SHP77 treated with DMSO at 0.1 percent for 48 hours (cell line): ENCODE results near the gene SOX3.

Source experiments
- DNase-seq: peaks from one replicate; lab custom pipeline; 2025; lab: John Stamatoyannopoulos, UW

The SOX3 gene

DNA sequence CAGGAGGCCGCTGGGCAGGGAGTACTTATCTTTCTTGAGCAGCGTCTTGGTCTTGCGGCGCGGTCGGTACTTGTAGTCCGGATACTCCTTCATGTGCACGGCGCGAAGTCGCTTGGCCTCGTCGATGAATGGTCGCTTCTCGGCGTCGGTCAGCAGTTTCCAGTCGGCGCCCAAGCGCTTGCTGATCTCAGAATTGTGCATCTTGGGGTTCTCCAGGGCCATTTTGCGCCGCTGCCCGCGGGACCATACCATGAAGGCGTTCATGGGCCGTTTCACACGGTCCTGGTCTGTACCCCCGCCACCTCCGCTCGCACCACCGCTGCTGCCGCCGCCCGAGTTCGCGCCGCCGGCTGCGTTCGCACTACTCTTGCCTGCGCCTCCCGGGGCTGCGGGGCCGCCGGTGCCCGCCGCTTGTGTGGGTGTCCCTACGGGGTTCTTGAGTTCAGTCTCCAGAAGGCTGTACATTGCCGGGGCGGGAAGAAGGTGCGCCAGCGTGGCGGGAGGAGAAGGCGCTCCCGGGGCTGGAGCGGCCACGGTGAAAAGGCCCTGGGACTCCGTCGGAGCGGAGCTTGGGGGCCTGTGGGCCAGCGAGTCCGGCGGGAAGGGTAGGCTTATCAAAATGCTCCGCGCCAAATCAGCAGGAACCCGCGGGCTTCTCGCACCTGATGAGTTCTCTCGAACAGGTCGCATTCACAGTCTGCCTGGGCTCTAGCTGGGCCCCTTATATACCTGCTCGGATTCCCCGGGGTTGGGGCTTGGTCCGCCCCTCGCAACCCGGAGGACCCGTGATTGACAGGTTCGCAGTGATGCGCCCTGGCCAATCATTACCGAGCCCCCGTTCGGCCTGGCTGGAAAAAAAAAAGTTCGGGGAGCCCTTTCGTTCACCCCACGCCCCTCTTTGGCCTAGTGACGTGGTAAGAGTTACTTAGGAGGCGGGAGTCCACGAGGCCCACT is at the start of gene SOX3:
TSS of gene SOX3 (minus strand) at position 699 of the 954 bp plus-strand sequence. CDS start at position 690, 9 bp downstream.
- DNase-seq, result no peak

DNA sequence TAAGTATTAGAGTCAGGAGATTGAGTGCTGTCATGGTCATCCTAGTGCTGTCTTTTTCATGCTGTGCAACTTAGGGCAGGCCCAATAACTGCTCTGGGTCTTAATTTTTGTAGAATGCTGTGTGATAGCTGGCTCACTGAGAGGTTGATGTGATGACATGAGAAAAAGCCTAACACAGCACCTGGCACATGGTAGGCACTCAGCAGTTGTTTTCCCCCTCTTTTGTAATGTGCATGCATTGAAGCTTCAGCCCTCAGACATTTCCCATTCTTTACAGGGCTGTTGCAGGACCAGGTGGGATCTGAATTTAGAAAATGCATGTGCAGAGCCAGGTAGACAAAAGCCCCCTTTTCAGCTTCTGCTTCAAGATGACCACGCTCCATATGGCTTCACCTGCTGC is 44.1 kb upstream of the SOX3 start:
- DNase-seq, result no peak

DNA sequence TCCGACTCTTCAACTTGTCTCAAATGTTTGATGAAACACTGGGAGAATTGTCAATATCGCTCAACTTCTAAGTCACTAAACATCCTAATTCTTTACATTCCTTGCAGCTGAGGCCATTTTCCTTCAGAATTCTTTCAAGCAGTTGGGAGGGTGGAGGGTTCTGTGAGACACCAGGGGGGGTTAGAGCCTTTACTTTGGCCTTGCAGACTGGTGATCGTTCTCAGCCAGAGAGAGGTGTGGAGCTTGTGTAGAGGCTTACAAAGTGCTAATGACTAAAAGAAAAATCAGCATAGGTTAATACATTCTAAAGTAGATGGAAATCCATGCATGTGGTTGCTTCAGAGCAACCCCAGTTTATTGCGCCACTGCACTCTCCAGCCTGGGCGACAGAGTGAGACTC is 21.3 kb upstream of the SOX3 start:
- DNase-seq, result no peak

DNA sequence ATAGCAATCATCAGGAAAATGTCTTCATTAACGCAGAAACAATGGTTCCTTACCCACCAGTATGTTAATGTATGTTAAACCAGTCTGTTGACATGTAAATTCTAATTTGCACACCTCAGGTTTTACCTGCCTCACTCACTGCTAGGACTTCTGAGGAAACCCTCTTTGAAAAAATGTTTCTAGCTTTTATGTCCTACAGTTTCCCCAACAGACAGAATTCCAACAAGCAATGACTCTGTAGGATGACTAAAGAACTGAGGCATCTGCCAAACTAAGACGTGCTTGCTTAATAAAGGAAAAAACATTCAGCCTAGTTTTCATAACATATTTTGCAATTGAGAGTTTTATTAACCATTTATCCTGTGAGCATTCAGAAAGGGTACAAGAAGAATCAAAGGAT is 20.6 kb upstream of the SOX3 start:
- no peak for DNase-seq

DNA sequence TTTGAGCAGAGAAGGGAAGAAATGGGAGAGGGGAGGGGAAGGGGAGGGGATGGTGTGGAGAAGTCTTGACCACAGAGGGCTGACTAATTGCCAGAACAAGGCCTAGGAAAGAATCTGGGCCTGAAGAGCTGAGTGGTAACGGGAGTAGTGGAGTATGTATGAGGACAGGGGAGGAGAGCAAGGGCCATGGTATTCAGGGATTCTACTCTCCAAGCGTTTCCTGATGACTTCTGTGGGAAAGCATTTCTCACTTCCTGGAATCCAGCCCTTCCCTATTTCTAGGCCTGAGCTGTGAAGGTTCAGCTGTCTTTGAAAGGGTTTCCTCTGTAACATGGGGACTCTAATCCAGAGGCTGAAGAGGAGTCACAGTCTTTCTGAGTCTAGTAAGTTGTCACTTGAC is 19.7 kb upstream of the SOX3 start:
- DNase-seq, result no peak

GRCh38 chrX:140521393-140521792 is 16.5 kb upstream of the SOX3 start:
- DNase-seq, result no peak

GRCh38 chrX:140514554-140514953 is 9.7 kb upstream of the SOX3 start:
- no peak for DNase-seq

DNA sequence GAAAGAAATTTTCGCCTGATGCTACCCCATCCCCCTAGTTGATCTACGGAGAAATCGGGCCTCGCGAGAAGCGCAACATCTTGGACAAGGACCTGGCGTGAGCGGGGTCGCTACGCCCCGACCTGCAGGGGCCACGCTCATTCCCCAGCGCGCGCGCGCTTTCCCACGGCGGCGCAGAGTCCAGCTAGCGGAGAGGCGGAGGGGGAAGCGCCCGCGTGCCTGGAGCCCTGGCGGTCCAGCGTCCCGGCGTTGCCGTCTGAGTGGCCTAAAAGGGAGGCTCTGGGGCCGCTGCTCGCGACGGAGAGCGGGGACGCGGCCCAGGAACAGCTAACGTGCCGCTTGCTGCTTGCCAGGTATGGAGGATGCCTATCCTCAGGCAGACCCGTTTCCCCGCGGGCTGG is 6.0 kb upstream of the SOX3 start:
- no peak for DNase-seq

DNA sequence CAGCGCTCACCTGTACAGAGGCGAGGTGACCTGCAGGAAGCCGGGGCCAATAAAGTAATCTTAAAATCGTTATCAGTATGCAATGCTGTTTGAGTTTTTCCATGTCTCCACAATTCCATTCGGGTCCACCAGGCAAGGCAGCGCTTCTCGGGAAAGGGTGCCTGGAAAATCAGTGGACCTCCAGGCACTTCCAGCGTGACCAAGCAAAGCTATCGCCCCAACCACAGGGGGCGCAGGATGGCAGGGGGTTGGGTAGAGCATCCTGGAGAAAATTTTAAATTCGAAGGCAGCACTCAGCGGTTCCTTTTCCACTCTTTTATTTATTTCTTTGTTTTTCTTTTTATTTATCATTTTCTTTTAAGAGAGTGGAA is 5.4 kb upstream of the SOX3 start:
- no peak for DNase-seq

DNA sequence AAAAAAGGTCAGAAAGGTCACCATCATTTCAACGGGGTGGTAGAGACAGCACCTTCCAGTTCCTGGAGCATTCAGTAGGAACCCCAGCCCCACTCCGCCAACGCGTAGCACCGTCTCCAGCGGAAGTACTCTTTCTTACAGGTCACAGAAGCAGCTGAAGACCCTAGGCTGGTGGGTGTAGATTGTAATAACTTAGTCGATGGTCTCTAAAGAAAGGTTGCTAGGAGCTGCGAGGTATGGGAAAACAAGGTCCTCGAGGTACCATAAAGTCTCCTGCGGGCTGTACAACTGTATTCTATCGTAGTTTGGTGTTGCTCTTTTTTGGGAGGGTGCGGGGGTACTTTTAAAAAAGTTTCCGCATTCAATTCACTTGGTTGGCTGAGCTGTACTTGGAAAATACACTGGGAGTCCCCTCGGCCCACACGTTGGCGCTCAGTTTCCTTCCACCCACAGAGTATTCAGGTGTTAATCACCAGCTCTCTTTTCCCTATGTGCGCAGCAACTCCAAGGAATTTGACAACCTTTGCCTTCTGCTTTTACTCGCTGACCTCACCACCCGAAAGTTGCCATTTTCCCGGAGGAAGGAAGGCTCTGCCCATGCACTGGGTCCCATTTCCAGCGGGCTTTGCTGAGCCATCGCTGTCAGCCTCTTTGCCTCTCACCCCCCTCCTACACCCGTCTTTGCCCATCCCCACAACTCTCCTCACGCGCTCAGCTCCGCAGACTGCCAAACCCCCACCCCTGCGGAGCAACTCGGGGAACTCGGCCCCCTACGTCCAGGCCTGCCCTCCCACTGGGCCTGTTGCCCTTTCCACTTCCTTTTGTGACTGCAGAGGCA is 4.8 kb upstream of the SOX3 start:
- no peak for DNase-seq

DNA sequence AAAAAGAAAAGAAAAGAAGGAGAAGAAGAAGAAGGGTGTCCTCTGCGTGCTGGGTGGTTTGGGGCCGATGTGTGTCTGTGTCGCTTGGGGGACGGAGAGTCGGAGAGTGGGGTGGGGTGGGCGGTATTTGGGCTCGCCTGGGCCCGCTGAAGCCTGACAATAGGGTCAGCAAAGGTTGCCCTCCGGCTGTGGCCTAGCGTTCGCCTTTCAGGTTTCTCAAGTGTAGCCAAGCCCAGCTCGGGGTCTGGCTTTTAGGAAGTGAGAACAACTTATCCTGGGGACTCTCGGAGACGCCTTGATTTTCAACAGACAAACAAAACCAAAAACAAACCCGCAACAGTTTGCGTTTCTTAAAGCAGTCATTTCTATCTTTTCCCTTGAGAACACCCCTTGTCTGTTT is 4.1 kb upstream of the SOX3 start:
- no peak for DNase-seq

- no peak for DNase-seq
These were observed 3.1 kb upstream of the SOX3 start for GRCh38 chrX:140507982-140508305.

DNA sequence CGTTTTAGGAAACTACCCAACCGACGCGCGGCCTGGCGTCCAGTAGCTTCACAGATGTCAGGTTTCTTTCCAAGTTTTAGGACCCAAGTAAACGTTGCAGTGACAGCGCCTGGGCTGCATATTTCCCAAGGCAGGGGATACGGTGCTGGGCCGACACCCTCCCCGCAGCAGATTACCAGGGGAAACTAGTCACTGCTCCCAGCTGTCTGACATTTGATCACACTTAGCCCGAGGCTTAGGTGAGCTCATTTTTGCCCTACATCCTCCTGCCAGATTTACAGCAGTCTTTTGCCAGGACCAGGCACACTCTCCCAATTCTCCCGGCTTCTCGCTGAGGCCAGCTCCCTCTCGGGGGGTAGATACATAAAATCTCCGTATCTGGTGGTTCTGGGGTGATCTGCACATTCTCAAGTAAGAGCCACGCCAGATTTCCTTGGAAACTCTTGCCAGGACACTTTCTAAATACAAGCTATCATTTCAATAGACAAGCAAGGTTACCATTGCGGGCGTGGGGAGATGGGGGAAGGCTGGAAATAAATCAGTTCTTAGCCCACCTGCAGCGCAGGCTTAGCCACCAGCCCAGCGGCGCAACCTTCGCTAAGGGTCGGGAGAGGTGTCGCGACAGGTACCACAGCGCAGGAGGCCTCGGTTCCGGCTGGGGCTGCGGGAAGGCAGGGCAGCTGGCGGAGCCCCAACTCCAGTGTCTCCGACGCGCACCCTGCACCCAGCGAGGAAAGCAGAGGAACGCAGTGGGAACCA is 2.5 kb upstream of the SOX3 start:
- DNase-seq, result no peak

DNA sequence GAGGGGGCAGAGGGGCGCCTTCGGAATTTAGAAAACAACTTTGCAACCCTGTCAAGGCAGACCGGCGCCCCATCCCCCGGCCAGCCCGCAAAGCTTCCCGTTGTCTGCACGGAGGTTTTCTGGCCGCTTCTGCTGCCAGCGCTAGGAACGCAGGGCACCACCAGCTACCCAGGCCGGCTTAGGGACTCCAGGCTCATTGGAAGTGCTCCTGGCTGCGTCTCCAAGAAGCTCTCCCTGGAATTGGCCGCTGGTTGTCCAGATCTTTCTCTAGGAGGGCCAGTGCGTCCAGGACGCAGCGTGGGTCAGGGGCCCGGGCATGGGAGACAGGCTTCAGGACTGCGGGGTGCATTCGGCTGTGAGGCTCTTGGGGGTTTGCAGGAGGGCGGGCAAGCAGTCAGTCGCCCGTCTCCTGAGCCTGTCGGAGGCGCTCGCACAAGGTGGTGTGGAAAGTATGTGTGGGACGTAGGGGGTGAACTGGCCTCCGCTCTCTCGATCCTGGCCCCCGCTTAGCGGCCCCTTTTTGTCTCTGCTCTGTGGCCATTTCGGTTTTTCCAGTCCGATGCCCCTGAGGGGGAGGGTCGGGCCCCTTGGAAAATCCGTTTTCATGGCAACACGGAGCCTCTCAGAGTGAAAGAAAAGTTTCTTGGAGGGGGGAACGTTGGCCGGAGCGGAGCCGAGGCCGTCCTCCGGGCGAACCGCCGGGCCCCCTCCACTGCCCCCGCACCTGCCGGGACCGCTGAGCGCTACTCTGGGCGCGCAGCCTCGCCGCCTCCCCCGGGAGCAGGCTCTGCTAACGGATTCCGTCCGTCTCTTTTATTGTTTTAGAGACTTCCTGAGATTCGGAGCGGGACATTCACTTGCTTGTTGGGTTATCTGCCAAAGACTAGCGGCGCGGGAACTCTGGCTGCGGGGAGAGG is 810 bp upstream of the SOX3 start:
- DNase-seq, result no peak

- DNase-seq, result no peak
These were observed 1.0 kb downstream of the SOX3 start for GRCh38 chrX:140503714-140504351.

DNA sequence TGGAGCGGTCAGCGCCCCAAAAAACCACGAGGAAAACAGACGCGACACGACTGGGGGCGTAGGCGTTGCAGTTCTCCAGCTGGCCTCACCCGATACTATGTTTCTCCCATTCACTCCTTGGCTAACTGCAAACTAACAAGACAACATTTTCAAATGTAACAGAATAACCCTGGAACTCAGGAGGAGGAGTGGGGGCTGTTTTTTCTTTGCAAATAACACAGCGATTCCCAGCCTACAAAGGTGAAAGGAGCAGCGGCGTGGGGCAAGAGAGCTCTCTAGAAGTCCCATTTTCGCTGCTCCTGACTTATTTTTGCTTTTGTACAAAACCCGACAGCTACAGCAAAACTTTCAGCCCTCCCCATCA is 1.6 kb downstream of the SOX3 start:
- no peak for DNase-seq

- DNase-seq, result no peak
These were observed 2.2 kb downstream of the SOX3 start for GRCh38 chrX:140502491-140503237.

DNA sequence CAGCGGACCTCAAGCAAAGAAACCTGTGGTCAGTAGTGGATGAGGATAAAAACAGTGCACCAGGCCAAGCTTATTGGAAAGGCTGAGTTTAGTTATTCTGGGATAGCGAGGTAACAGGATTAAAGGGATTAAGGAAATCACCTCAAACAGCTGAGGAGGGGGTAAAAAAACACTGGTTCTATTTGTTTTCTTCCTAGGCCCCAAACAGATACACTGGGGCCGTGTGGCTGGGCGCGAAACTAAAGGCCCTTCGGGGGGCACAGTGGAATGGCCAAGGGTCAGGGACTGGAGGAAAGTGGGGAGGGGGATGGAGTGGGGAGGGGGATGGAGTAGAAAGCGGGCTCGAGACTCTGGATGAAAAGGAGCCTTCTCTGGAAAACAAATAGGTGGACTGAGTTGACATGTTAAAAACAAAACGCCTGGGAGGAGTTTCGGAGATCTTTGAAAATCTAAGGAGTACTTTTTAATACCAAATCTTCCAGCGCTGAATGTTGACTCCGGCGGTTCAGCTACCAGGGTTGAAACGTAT is 2.9 kb downstream of the SOX3 start:
- DNase-seq, result no peak

- no peak for DNase-seq
These were observed 3.5 kb downstream of the SOX3 start for GRCh38 chrX:140501321-140501720.

- no peak for DNase-seq
These were observed 4.4 kb downstream of the SOX3 start for GRCh38 chrX:140500441-140500840.
